NB4 (cell line): Measurements from ENCODE around the gene SMURF1.

Experiments
- POLR2A ChIP-seq: IDR thresholded peaks from 2 replicates; pipeline ENCODE4 v1.6.1; 2011; ENCODE audit warnings: mild to moderate bottlenecking; ENCODE audit not compliant: insufficient read length; ENCODE audit errors: extremely low read depth
- TF ChIP-seq, protein P1 (sequence below): IDR thresholded peaks from one replicate; pipeline ENCODE4 v1.5.1; 2012; ENCODE audit warnings: low read depth, low read length
- TF ChIP-seq, protein P2 (sequence below): IDR thresholded peaks from 2 replicates; pipeline ENCODE4 v1.6.1; 2011; ENCODE audit warnings: low read depth, low read length

DNA sequence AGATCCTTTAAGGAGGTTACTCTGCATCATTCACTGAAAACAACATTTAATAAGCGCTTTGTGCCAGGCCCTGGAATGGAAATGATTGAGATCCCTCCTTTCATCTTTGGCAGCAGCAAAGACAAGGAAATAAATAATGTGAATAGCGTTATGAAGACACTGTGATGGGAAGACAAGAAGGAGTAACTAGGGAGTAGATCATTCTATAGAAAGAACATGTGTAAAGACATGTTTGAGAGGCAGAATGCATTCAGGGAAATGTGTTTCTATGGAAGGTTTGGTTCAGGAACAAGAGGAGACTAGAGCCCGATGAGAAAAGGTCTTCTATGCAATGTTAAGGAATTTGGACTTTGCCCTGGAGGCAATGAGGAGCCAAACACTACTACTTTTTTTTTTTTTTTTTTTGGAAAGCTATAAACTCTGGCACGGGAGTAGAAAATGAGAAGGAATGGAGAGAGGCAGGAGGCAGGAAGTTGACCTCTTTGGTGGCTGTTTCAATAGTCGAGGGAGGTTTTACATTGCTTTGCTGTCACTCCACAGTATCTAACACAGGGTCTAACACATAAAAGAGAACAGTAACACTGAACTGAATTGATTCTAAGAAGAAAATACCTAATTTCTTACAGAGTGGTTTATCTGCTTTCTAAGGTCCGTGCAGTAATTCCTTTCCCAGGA, 44.9 kb downstream of the SMURF1 start:
- TF ChIP-seq, protein P1, sequence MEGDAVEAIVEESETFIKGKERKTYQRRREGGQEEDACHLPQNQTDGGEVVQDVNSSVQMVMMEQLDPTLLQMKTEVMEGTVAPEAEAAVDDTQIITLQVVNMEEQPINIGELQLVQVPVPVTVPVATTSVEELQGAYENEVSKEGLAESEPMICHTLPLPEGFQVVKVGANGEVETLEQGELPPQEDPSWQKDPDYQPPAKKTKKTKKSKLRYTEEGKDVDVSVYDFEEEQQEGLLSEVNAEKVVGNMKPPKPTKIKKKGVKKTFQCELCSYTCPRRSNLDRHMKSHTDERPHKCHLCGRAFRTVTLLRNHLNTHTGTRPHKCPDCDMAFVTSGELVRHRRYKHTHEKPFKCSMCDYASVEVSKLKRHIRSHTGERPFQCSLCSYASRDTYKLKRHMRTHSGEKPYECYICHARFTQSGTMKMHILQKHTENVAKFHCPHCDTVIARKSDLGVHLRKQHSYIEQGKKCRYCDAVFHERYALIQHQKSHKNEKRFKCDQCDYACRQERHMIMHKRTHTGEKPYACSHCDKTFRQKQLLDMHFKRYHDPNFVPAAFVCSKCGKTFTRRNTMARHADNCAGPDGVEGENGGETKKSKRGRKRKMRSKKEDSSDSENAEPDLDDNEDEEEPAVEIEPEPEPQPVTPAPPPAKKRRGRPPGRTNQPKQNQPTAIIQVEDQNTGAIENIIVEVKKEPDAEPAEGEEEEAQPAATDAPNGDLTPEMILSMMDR = no peak
- TF ChIP-seq, protein P2, sequence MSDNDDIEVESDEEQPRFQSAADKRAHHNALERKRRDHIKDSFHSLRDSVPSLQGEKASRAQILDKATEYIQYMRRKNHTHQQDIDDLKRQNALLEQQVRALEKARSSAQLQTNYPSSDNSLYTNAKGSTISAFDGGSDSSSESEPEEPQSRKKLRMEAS = no peak
- no peak for TF ChIP-seq POLR2A
